Adrenal gland (tissue), 5 donors: ENCODE results near the gene PRR35.

Experiments
- POLR2A ChIP-seq, 2 donors: fragments of 450-650 bp; IDR thresholded peaks; one replicate each; pipeline ENCODE4 v1.6.1; 2017; ENCODE audit warnings: antibody characterized with exemption in 2 of 2, mild to moderate bottlenecking in 2 of 2, moderate library complexity in 1 of 2
- TF ChIP-seq, protein P1 (sequence below), 6 experiments: fragments of 450-650 bp in 4 of 6; fragments of 200-600 bp in 2 of 6; sonication (generic) in 1 of 6; IDR thresholded peaks; 1 replicate in 5 of 6; 2 replicates in 1 of 6; pipeline versions ENCODE4 v1.5.1 to v1.8.0; 2016 to 2021; ENCODE audit warnings: antibody characterized with exemption in 6 of 6, mild to moderate bottlenecking in 2 of 6, moderate library complexity in 1 of 6
- donor health status: DM: no; HTN: no; CAD: no.

DNA sequence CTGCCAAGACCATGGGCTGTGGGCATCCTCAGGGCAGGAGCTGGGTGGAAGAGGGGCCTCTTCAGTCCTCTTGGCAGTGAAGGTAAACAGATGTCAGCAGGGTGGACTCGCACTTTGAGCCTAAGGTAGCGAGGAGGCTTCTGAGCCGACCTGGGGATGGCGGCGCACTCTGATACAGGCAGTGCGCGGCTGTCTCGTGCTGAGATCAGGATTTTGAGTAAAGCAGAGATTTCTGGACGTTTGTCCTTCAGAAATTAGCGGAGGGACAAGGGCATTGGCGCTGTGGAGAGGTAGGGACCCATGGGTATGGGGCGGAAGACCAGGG, 36.5 kb downstream of the PRR35 start:
- TF ChIP-seq, protein P1, sequence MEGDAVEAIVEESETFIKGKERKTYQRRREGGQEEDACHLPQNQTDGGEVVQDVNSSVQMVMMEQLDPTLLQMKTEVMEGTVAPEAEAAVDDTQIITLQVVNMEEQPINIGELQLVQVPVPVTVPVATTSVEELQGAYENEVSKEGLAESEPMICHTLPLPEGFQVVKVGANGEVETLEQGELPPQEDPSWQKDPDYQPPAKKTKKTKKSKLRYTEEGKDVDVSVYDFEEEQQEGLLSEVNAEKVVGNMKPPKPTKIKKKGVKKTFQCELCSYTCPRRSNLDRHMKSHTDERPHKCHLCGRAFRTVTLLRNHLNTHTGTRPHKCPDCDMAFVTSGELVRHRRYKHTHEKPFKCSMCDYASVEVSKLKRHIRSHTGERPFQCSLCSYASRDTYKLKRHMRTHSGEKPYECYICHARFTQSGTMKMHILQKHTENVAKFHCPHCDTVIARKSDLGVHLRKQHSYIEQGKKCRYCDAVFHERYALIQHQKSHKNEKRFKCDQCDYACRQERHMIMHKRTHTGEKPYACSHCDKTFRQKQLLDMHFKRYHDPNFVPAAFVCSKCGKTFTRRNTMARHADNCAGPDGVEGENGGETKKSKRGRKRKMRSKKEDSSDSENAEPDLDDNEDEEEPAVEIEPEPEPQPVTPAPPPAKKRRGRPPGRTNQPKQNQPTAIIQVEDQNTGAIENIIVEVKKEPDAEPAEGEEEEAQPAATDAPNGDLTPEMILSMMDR (IDR thresholded peaks at IDR 0.05), result no peak
- TF ChIP-seq POLR2A (IDR thresholded peaks at IDR 0.05), result no peak
